ENCODE results near the gene DEFB118.
"Not testable (repeated sequence)": the region's sequence is repeated elsewhere in the genome, so short reads cannot be mapped to it uniquely, and the experiment has no call there.

Gene DEFB118

GRCh38 chr20:31355981-31356380, 12.4 kb upstream of the DEFB118 start:
- H3K23ac ChIP-seq (ENCODE audit: low read depth, low read length, poor library complexity) = no peak overlapping the region
- no peak overlapping the region for H2BK15ac ChIP-seq (ENCODE audit: low read length)
- H3K27ac ChIP-seq (replicated peaks; ENCODE audit: low read length) = no peak overlapping the region
- H3K4ac ChIP-seq (ENCODE audit: low read length) = no peak overlapping the region
- H3K14ac ChIP-seq (ENCODE audit: low read length) = no peak overlapping the region
- no peak overlapping the region for H4K91ac ChIP-seq (ENCODE audit: low read depth, low read length, poor library complexity)
- no peak overlapping the region for H3K4me2 ChIP-seq (ENCODE audit: insufficient read depth, low read length, poor library complexity, severe bottlenecking)
- no peaks in the 10 kb centered on the region for H3K79me1 ChIP-seq (ENCODE audit: low read depth, low read length)
- no peak overlapping the region for H2BK120ac ChIP-seq (ENCODE audit: low read depth, low read length)
- H3K4me3 ChIP-seq (ENCODE audit: low read length in 2 of 2) = no peak overlapping the region
- H4K8ac ChIP-seq (ENCODE audit: low read depth, low read length) = no peak overlapping the region
- no peak overlapping the region for H3K18ac ChIP-seq (ENCODE audit: low read length)
- H3K4me1 ChIP-seq (ENCODE audit: control insufficient read depth in 2 of 2, insufficient read depth in 1 of 2, low read depth in 1 of 2, low read length in 2 of 2) = no peaks in the 10 kb centered on the region
- no peak overlapping the region for H2BK12ac ChIP-seq (ENCODE audit: low read length)
- H2AFZ ChIP-seq (ENCODE audit: low read length) = no peak overlapping the region
- H2AK5ac ChIP-seq (ENCODE audit: low read depth, low read length) = no peak overlapping the region
- no peak for DNase-seq (ENCODE audit: low spot score)
- H3K27me3 ChIP-seq (ENCODE audit: control insufficient read depth in 3 of 3, insufficient read depth in 3 of 3, low read depth in 1 of 3, low read length in 3 of 3) = peaks cover 0 to 3% (median 0%) of the 10 kb centered on the region in 3 experiments
- no peaks in the 10 kb centered on the region for H3K36me3 ChIP-seq (replicated peaks in 1 of 2; ENCODE audit: control insufficient read depth in 2 of 2, insufficient read depth in 2 of 2, low read length in 2 of 2)
- no peak overlapping the region for H3K9ac ChIP-seq (ENCODE audit: low read depth, low read length, poor library complexity)
- H3K9me3 ChIP-seq (replicated peaks in 1 of 2; ENCODE audit: control insufficient read depth in 2 of 2, insufficient read depth in 1 of 2, low read depth in 1 of 2, low read length in 2 of 2) = peaks cover 0 to 21% of the 10 kb centered on the region in 2 donors
- no peak overlapping the region for H2BK5ac ChIP-seq (ENCODE audit: low read length)
- no CpG with 5 or more reads among the region's 1 CpG for WGBS, 2 donors (ENCODE audit: extremely low coverage in 2 of 2, insufficient read length in 2 of 2, insufficient replicate concordance in 1 of 2)

DNA sequence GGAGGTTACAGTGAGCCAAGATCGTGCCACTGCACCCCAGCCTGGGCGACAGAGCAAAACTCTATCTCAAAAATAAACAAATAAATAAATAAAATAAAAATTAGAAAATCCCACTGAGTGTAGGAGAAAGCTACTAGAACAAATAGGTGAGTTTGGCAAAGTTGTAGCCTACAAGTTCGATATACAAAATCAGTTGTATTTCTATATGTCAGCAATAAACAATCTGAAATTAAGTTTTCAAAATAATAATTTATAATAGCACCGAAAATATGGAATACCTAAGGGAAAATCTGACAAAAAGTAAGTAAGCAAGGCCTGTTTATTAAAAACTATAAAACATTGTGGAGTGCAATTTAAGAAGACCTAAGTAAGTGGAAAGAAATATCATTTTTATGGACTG, 5.1 kb upstream of the DEFB118 start:
- Histone ChIP-seq H3K27me3 (ENCODE audit: control insufficient read depth in 3 of 3, insufficient read depth in 3 of 3, low read depth in 1 of 3, low read length in 3 of 3) (no peaks in the 10 kb centered on the region), H3K4ac (ENCODE audit: low read length) (no peak overlapping the region), H3K27ac (replicated peaks; ENCODE audit: low read length) (no peak overlapping the region), H2BK120ac (ENCODE audit: low read depth, low read length) (no peak overlapping the region), H2AK5ac (ENCODE audit: low read depth, low read length) (no peak overlapping the region), H4K91ac (ENCODE audit: low read depth, low read length, poor library complexity) (no peak overlapping the region), H3K36me3 (replicated peaks in 1 of 2; ENCODE audit: control insufficient read depth in 2 of 2, insufficient read depth in 2 of 2, low read length in 2 of 2) (no peaks in the 10 kb centered on the region), H4K8ac (ENCODE audit: low read depth, low read length) (no peak overlapping the region), H2BK15ac (ENCODE audit: low read length) (no peak overlapping the region), H2AFZ (ENCODE audit: low read length) (no peak overlapping the region), H3K18ac (ENCODE audit: low read length) (no peak overlapping the region), H2BK5ac (ENCODE audit: low read length) (no peak overlapping the region), H2BK12ac (ENCODE audit: low read length) (no peak overlapping the region), H3K9ac (ENCODE audit: low read depth, low read length, poor library complexity) (no peak overlapping the region), H3K9me3 (replicated peaks in 1 of 2; ENCODE audit: control insufficient read depth in 2 of 2, insufficient read depth in 1 of 2, low read depth in 1 of 2, low read length in 2 of 2) (peaks cover 0 to 16% of the 10 kb centered on the region in 2 donors), H3K4me3 (ENCODE audit: low read length in 2 of 2) (no peak overlapping the region), H3K23ac (ENCODE audit: low read depth, low read length, poor library complexity) (no peak overlapping the region), H3K79me1 (ENCODE audit: low read depth, low read length) (no peaks in the 10 kb centered on the region), H3K4me1 (ENCODE audit: control insufficient read depth in 2 of 2, insufficient read depth in 1 of 2, low read depth in 1 of 2, low read length in 2 of 2) (no peaks in the 10 kb centered on the region), H3K14ac (ENCODE audit: low read length) (no peak overlapping the region), H3K4me2 (ENCODE audit: insufficient read depth, low read length, poor library complexity, severe bottlenecking) (no peak overlapping the region)
- no peak for DNase-seq (ENCODE audit: low spot score)
- no CpG with 5 or more reads among the region's 4 CpGs for WGBS, 2 donors (ENCODE audit: extremely low coverage in 2 of 2, insufficient read length in 2 of 2, insufficient replicate concordance in 1 of 2)

DNA sequence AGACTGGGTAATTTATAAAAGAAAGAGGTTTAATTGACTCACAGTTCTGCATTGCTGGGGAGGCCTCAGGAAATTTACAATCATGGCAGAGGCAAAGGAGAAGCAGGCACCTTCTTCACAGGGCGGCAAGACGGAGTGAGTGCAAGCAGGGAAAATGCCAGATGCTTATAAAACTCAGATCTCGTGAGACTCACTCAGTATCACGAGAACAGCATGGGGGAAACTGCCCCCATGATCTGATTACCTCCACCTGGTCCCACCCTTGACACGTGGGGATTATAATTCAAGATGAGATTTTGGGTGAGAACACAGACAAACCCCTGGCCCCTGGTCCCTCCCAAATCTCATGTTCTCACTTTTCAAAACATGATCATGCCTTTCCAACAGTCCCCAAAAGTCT, 4.1 kb upstream of the DEFB118 start:
- H3K4me2 ChIP-seq (ENCODE audit: insufficient read depth, low read length, poor library complexity, severe bottlenecking); H2BK5ac ChIP-seq (ENCODE audit: low read length); H4K91ac ChIP-seq (ENCODE audit: low read depth, low read length, poor library complexity); H2BK12ac ChIP-seq (ENCODE audit: low read length); H3K23ac ChIP-seq (ENCODE audit: low read depth, low read length, poor library complexity); H2AK5ac ChIP-seq (ENCODE audit: low read depth, low read length); H4K8ac ChIP-seq (ENCODE audit: low read depth, low read length); H3K14ac ChIP-seq (ENCODE audit: low read length); H2BK15ac ChIP-seq (ENCODE audit: low read length); H3K4ac ChIP-seq (ENCODE audit: low read length); H3K4me3 ChIP-seq (ENCODE audit: low read length in 2 of 2); H3K27ac ChIP-seq (replicated peaks; ENCODE audit: low read length); H3K9ac ChIP-seq (ENCODE audit: low read depth, low read length, poor library complexity); DNase-seq (ENCODE audit: low spot score); H3K79me1 ChIP-seq (ENCODE audit: low read depth, low read length); H3K36me3 ChIP-seq (replicated peaks in 1 of 2; ENCODE audit: control insufficient read depth in 2 of 2, insufficient read depth in 2 of 2, low read length in 2 of 2); H3K4me1 ChIP-seq (ENCODE audit: control insufficient read depth in 2 of 2, insufficient read depth in 1 of 2, low read depth in 1 of 2, low read length in 2 of 2); H2BK120ac ChIP-seq (ENCODE audit: low read depth, low read length); H2AFZ ChIP-seq (ENCODE audit: low read length); H3K18ac ChIP-seq (ENCODE audit: low read length); H3K27me3 ChIP-seq (ENCODE audit: control insufficient read depth in 3 of 3, insufficient read depth in 3 of 3, low read depth in 1 of 3, low read length in 3 of 3): not testable (repeated sequence)
- WGBS, 2 donors (ENCODE audit: extremely low coverage in 2 of 2, insufficient read length in 2 of 2, insufficient replicate concordance in 1 of 2) = no CpG with 5 or more reads among the region's 5 CpGs
- H3K9me3 ChIP-seq (replicated peaks in 1 of 2; ENCODE audit: control insufficient read depth in 2 of 2, insufficient read depth in 1 of 2, low read depth in 1 of 2, low read length in 2 of 2) = peaks cover 0 to 20% of the 10 kb centered on the region in 2 donors

DNA sequence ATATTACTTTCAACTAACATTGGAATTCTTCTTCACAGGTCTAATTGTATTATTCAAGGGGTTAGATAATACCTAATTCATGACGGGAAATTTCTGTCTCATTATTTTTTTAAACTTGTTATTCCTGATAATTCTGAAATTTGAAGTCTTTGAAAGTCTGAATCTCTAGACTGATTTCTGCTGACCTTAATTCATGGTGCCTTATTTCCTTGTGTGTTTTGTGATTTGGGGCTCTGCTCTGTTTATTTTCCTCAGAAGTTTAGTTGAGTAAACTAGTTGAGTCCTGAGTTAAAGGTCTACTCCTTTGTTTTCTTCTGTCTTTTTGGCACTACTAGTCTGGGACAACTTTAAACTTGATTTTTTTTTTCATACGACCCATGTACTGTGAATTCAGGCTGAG, 5.9 kb downstream of the DEFB118 start:
- Histone ChIP-seq H2BK12ac (ENCODE audit: low read length) (no peak overlapping the region), H2BK5ac (ENCODE audit: low read length) (no peak overlapping the region), H3K9me3 (replicated peaks in 1 of 2; ENCODE audit: control insufficient read depth in 2 of 2, insufficient read depth in 1 of 2, low read depth in 1 of 2, low read length in 2 of 2) (peaks cover 0 to 21% of the 10 kb centered on the region in 2 donors), H3K79me1 (ENCODE audit: low read depth, low read length) (no peaks in the 10 kb centered on the region), H2BK120ac (ENCODE audit: low read depth, low read length) (no peak overlapping the region), H3K27me3 (ENCODE audit: control insufficient read depth in 3 of 3, insufficient read depth in 3 of 3, low read depth in 1 of 3, low read length in 3 of 3) (peaks cover 0 to 20% (median 0%) of the 10 kb centered on the region in 3 experiments), H2AFZ (ENCODE audit: low read length) (no peak overlapping the region), H2AK5ac (ENCODE audit: low read depth, low read length) (no peak overlapping the region), H3K9ac (ENCODE audit: low read depth, low read length, poor library complexity) (no peak overlapping the region), H4K8ac (ENCODE audit: low read depth, low read length) (no peak overlapping the region), H2BK15ac (ENCODE audit: low read length) (no peak overlapping the region), H4K91ac (ENCODE audit: low read depth, low read length, poor library complexity) (no peak overlapping the region), H3K36me3 (replicated peaks in 1 of 2; ENCODE audit: control insufficient read depth in 2 of 2, insufficient read depth in 2 of 2, low read length in 2 of 2) (no peaks in the 10 kb centered on the region), H3K23ac (ENCODE audit: low read depth, low read length, poor library complexity) (no peak overlapping the region), H3K27ac (replicated peaks; ENCODE audit: low read length) (no peak overlapping the region), H3K4me2 (ENCODE audit: insufficient read depth, low read length, poor library complexity, severe bottlenecking) (no peak overlapping the region), H3K4ac (ENCODE audit: low read length) (no peak overlapping the region), H3K18ac (ENCODE audit: low read length) (no peak overlapping the region), H3K4me1 (ENCODE audit: control insufficient read depth in 2 of 2, insufficient read depth in 1 of 2, low read depth in 1 of 2, low read length in 2 of 2) (no peaks in the 10 kb centered on the region), H3K4me3 (ENCODE audit: low read length in 2 of 2) (no peak overlapping the region), H3K14ac (ENCODE audit: low read length) (no peak overlapping the region)
- DNase-seq (ENCODE audit: low spot score) = no peak
- WGBS, 2 donors (ENCODE audit: extremely low coverage in 2 of 2, insufficient read length in 2 of 2, insufficient replicate concordance in 1 of 2) = no CpG with 5 or more reads among the region's 2 CpGs
